ENCODE data around the gene SCYL1.
A peak's percentile ranks its signal among the peaks of the same experiment; 100 is the strongest.

The SCYL1 gene

DNA sequence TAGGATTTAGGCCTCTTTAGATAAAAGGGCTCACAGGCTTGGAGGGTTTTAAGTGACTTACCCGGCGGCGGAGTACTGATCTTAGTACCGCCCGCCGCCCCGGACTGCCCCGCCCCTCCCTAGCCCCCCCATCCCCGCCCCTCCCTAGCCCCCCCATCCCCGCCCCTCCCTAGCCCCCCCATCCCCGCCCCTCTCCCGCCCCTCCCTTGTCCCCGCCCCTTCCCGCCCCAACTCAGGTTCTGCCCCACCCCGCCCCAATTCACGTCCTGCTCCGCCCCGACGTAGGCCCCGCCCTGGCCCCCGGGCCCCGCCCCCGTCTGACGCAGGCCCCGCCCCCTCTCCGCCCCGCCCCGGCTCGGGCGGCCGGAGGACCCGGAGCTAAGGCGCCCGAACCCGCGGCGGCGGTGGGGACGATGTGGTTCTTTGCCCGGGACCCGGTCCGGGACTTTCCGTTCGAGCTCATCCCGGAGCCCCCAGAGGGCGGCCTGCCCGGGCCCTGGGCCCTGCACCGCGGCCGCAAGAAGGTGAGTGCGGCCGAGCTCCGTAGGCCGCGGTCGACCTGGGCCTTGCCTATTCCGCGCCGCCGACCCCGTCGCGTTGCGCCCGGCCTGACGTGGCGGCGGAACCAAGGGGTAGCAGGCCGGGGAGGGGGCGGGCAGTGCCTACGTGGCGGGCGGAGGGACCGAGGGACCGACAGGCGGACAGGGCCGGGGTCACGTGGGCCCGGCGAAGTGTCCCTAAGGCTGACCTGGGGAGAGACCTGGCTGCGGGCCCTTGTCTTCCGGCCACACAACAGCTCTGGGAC lies at the start of gene SCYL1:
TSS of gene SCYL1 (plus strand) at position 343 of the 805 bp plus-strand sequence. CDS start at position 414, 71 bp downstream.
- DNase-seq = peak; percentile 82

- DNase-seq = no peak
Observed at GRCh38 chr11:65476632-65477148, 48.2 kb upstream of the SCYL1 start.

DNA sequence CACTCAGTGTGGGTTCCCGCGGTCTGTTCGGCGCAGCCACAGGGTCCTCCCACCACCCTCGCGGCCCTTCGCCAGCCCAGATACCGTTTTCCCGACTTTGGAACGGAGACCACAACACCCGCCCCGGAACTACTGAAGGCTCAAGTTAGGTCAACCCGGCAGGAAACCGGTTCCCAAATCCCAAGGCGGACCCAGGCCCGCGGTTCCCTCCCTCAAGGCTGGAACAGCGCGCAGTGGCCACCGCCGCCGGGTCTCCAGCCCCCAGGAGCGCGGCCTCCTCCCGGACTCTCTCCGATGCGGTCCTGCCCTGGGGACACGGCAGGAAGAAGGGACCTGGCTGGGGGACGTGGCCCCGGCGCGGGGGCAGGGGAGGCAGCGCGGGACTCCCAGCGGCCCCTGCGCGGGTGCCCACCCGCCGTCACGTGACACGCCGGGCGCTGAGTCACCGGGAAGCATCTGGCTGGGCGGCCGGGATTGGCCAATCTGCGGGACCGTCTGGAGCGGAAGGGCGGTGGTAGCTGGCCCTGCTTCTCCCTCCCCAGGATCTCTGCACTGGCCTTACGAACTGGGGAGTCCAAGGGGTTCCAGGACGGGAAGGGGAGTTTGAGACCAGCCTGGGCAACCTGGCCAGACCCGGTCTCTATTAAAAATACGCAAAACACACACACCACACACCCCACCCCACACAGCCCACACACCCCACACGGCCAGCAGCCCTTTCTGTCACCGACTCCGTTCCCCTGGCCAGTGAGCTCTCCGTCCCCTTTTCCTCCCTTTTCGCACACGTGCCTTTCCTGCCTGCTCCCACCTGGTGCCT lies 47.5 kb upstream of the SCYL1 start:
- peak; percentile 87 for DNase-seq

- no peak for DNase-seq
Observed at GRCh38 chr11:65478388-65479183, 46.3 kb upstream of the SCYL1 start.

- no peak for DNase-seq
Observed at GRCh38 chr11:65479184-65480145, 45.4 kb upstream of the SCYL1 start.

GRCh38 chr11:65482306-65482850 lies 42.5 kb upstream of the SCYL1 start:
- DNase-seq = no peak

DNA sequence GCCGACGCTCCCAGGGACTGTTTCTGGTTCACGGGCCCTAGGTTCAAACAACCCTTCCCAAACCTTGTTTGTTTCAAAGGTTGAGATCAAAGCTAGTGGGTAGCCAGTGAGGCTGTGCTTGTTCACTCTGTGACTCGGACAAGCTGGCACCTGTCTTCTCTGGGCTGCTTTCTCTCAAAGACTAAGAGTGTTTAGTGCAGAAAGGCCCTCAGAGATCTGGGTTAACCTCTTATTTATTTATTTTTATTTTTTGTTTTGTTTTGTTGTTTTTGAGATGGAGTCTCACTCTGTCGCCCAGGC lies 39.0 kb upstream of the SCYL1 start:
- DNase-seq = no peak

GRCh38 chr11:65486570-65487466 lies 38.1 kb upstream of the SCYL1 start:
- no peak for DNase-seq

- DNase-seq = peak; percentile 98
Observed at GRCh38 chr11:65487467-65488272, 37.2 kb upstream of the SCYL1 start.

GRCh38 chr11:65488273-65489034 lies 36.4 kb upstream of the SCYL1 start:
- DNase-seq = no peak

DNA sequence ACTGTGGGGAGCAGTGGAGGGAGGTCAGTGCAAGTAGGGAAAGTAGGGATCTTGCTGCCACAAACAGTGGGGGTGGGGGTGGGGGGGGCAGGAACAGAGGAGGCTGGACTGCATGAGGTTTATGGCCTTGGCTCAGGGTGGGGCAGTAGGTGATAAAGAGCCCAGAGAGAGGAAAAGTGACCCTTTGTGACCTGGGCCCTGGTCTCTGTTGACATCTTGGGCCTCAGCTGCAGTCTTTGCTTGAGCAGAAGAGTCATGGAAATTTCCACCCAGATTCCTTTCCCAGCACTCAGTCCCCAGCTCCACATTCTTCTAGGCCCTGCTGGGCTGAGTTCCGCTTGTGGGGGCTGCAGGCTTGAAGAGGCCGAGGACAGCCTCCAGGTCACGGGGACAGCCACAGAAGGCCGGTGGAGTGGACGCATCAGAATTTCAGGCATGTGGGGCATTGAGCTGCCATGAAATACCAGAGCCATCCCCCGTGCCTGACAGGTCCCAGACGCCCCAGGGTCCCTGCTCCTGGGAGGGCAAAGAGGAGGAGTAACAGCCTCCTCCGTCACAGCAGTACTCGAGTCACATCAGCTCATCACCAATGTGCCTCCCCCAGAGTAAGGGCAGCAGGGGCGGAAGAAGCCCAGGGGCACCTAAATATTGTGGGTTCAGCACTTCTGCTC lies 35.7 kb upstream of the SCYL1 start:
- no peak for DNase-seq

DNA sequence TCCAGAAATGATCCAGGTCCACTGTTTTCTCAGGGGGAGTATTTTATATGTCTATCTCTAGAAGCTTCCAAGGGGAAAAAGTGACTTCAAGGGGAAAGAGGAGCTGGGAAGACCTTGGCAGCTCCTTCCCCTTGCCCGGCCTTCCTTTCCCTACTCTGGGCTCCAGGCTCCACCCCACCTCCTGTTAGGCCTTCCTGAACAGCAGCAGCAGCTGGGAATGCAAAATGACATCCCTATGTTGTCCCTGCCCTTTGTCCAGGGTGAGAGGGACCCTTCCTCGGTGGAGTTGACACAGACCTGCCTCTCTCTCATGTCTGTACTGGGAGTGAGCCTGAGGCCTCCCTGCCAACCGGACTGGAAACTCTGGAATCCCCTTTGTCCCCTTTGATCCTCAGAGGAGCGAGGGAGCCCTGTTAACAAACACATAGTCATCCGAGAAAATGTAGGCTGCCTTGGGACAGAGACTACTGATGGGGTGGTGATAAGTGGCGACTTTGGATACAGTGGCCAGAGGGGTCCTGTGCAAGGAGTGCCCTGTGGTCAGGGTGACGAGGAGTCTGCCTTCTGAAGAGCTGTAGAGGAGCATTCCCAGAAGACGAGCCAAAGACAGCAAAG lies 35.1 kb upstream of the SCYL1 start:
- DNase-seq = no peak

GRCh38 chr11:65491163-65491465 lies 33.8 kb upstream of the SCYL1 start:
- DNase-seq = no peak

DNA sequence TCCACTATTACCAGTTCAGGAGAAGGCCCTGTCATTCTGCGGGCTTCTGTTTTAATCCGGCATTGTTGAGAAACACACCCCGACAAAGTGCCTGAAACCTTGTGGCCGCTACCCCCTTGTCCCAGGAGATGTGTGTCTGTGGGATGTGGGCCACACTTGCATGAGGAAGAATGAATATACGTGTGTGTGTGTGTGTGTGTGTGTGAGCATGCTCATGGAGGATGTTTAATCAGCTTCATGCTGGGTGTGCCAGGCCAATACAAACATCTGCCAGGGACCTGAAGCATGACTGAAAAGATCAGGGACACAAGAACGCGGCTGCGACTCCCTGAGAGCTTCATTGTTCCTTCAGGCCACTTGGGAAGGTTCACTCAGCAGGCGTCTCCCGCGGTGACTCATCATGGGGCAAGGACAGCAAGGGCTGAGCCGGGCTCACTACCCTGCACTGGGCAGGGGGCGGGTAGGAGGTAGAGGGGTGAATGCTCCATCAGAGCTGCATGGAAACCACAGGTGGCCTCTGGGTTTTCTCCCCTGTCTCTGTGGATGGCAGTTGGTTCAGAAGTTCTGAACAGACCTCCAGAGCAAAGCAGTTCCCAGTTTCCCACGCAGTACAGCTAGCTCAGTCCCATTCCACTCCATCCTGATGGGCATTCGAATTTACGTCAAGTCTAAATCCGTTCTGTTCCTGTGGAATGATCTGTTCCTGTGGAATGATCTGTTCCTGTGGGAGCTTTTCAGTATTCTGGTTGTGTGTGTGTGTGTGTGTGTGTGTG lies 33.1 kb upstream of the SCYL1 start:
- DNase-seq = peak; percentile 55

DNA sequence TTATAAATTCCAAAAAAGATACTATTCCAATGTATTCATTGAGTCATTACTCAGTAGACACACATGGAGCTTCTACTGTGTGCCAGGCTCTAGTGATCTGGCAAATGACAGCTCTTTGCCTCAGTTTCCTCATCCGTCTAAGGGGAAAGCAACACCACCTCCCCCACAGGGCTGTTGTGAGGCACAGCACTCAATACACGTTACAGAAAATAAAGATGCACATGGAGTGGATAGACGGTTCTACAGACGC lies 32.6 kb upstream of the SCYL1 start:
- DNase-seq = no peak

DNA sequence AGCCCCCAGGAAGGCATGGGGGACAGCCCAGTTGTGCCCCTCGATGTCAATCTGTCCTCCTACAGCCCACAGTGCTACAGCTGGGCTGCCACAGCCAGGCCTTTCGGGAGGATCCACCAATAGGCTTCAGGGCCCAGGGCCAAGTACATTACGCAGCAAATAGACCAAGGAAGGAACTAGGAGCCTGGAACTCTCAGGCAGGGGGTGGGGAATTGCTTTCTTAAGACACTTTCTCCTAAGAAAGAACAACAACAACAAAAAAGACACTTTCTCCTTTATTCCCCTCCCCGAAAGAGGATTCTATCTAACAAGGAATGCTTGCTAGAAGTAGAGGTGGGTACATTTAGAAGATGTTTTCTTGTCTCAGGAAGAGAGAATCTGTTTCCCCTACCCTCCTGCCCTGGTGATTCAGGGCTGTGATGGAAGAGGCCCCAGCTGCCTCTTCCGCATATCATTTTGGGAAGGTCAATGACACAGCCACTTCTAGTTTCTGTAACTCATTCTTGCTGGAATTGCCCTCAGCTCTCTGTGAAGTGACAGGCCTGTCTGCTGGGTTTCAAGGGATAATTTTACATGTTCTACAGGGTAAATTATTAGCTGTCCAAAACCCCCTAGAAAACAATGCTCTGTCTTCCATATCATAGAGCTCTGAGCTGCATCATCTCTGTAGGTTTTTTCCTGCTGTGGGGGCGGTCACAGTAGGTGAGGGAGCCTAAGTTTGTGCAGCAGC lies 32.1 kb upstream of the SCYL1 start:
- DNase-seq = no peak
